Muscle of leg (tissue), 11 donors: ENCODE results near the gene IL23R. TPM values are rescaled to one million over a fixed set of nuclear protein-coding genes. Genes with fewer than 3 reads are reported as not detected.

Experiments
- DNase-seq: peaks from one replicate; pipeline ENCODE4 v3.0.0; 2013
- H3K27ac ChIP-seq: one replicate; pipeline ENCODE4 v1.5.1; 2013; ENCODE audit warnings: mild to moderate bottlenecking, low read length, control low read depth
- H3K27me3 ChIP-seq: one replicate; pipeline ENCODE4 v1.6.1; 2013; ENCODE audit warnings: low read length; ENCODE audit not compliant: control insufficient read depth, insufficient read depth
- H3K36me3 ChIP-seq: one replicate; pipeline ENCODE4 v1.6.1; 2013; ENCODE audit warnings: low read length; ENCODE audit not compliant: control insufficient read depth, insufficient read depth
- H3K4me1 ChIP-seq: one replicate; pipeline ENCODE4 v1.6.1; 2013; ENCODE audit warnings: low read length; ENCODE audit not compliant: control insufficient read depth, insufficient read depth
- H3K4me3 ChIP-seq: one replicate; pipeline ENCODE4 v1.5.1; 2013; ENCODE audit warnings: low read length, control low read depth
- H3K9me3 ChIP-seq: replicated peaks from 2 replicates; pipeline ENCODE4 v1.6.1; 2013; ENCODE audit warnings: low read depth, low read length; ENCODE audit not compliant: control insufficient read depth
- WGBS: methylation state at CpG from one replicate; pipeline ENCODE4 v1.1.5; 2013; ENCODE audit warnings: missing lambda C conversion rate; ENCODE audit not compliant: insufficient coverage; 5-methylcytosine and 5-hydroxymethylcytosine counted together
- polyA plus RNA-seq, 8 donors: library from polyadenylated mRNA; unstranded; fragments of 120-200 nt; gene quantifications; one replicate each; pipeline versions ENCODE4 v1.2.1 to v1.2.3, GENCODE V29; 2013; ENCODE audit warnings: inconsistent platforms in 1 of 8, low replicate concordance in 1 of 8; ENCODE audit not compliant: insufficient read length in 8 of 8, insufficient read depth in 1 of 8
- total RNA-seq: library from RNA; stranded (reverse); fragments of 120-200 nt; gene quantifications from one replicate; pipeline ENCODE4 v1.2.4, GENCODE V29; 2013

IL23R gene
- total and polyA plus RNA-seq, 9 donors = 0.04 to 0.12 (median 0.06) TPM; not detected in 5

GRCh38 chr1:67171574-67171955 is 5.3 kb downstream of the IL23R start:
- no peak for DNase-seq

GRCh38 chr1:67171978-67172377 is 5.7 kb downstream of the IL23R start:
- Histone ChIP-seq H3K4me1 (no peaks in the 10 kb centered on the region), H3K4me3 (no peak overlapping the region), H3K9me3 (no peaks in the 10 kb centered on the region), H3K27me3 (no peaks in the 10 kb centered on the region), H3K27ac (no peak overlapping the region), H3K36me3 (no peaks in the 10 kb centered on the region)
- no CpG with 5 or more reads among the region's 1 CpG for WGBS
- no peak for DNase-seq

More at GRCh38 chr1:67171574-67171955, 5.3 kb downstream of the IL23R start:
- WGBS = no CpG with 5 or more reads among the region's 2 CpGs
- no peak overlapping the region for H3K27ac ChIP-seq
- H3K36me3 ChIP-seq = no peaks in the 10 kb centered on the region
- H3K27me3 ChIP-seq = no peaks in the 10 kb centered on the region
- H3K4me3 ChIP-seq = no peak overlapping the region
- no peaks in the 10 kb centered on the region for H3K9me3 ChIP-seq
- H3K4me1 ChIP-seq = no peaks in the 10 kb centered on the region

- no peak overlapping the region for H3K4me3 ChIP-seq
- H3K9me3 ChIP-seq = no peaks in the 10 kb centered on the region
- H3K27ac ChIP-seq = no peak overlapping the region
- no peaks in the 10 kb centered on the region for H3K36me3 ChIP-seq
- H3K4me1 ChIP-seq = no peaks in the 10 kb centered on the region
- no peak for DNase-seq
- no peaks in the 10 kb centered on the region for H3K27me3 ChIP-seq
Observed at GRCh38 chr1:67173988-67174387, 7.7 kb downstream of the IL23R start.

GRCh38 chr1:67174716-67175284 is 8.5 kb downstream of the IL23R start:
- no peaks in the 10 kb centered on the region for H3K27me3 ChIP-seq
- no peaks in the 10 kb centered on the region for H3K4me1 ChIP-seq
- no peak overlapping the region for H3K4me3 ChIP-seq
- DNase-seq = no peak
- H3K9me3 ChIP-seq = no peaks in the 10 kb centered on the region
- H3K27ac ChIP-seq = no peak overlapping the region
- 57% methylated on average over 1 of the region's 2 CpGs for WGBS
- no peaks in the 10 kb centered on the region for H3K36me3 ChIP-seq

- 75% methylated on average over 2 of the region's 3 CpGs for WGBS
- no peaks in the 10 kb centered on the region for H3K9me3 ChIP-seq
- no peak overlapping the region for H3K4me3 ChIP-seq
- no peaks in the 10 kb centered on the region for H3K4me1 ChIP-seq
- H3K36me3 ChIP-seq = no peaks in the 10 kb centered on the region
- no peak overlapping the region for H3K27ac ChIP-seq
- H3K27me3 ChIP-seq = no peaks in the 10 kb centered on the region
- DNase-seq = no peak
Observed at GRCh38 chr1:67175530-67176087, 9.4 kb downstream of the IL23R start.

GRCh38 chr1:67184838-67185421 is 18.7 kb downstream of the IL23R start:
- Histone ChIP-seq H3K4me1 (no peaks in the 10 kb centered on the region), H3K27me3 (no peaks in the 10 kb centered on the region), H3K9me3 (no peaks in the 10 kb centered on the region), H3K36me3 (no peaks in the 10 kb centered on the region), H3K27ac (no peak overlapping the region), H3K4me3 (no peak overlapping the region)
- no CpG with 5 or more reads among the region's 1 CpG for WGBS
- no peak for DNase-seq

GRCh38 chr1:67188137-67188536 is 21.9 kb downstream of the IL23R start:
- no peak overlapping the region for H3K4me3 ChIP-seq
- no peaks in the 10 kb centered on the region for H3K4me1 ChIP-seq
- no peaks in the 10 kb centered on the region for H3K27me3 ChIP-seq
- 75% methylated on average over 1 of the region's 2 CpGs for WGBS
- DNase-seq = no peak
- no peaks in the 10 kb centered on the region for H3K9me3 ChIP-seq
- no peaks in the 10 kb centered on the region for H3K36me3 ChIP-seq
- no peak overlapping the region for H3K27ac ChIP-seq

GRCh38 chr1:67189953-67190352 is 23.7 kb downstream of the IL23R start:
- no peaks in the 10 kb centered on the region for H3K9me3 ChIP-seq
- WGBS = no CpG with 5 or more reads among the region's 3 CpGs
- DNase-seq = no peak
- no peaks in the 10 kb centered on the region for H3K36me3 ChIP-seq
- no peaks in the 10 kb centered on the region for H3K4me1 ChIP-seq
- no peak overlapping the region for H3K27ac ChIP-seq
- no peaks in the 10 kb centered on the region for H3K27me3 ChIP-seq
- no peak overlapping the region for H3K4me3 ChIP-seq

GRCh38 chr1:67190410-67190809 is 24.2 kb downstream of the IL23R start:
- no peaks in the 10 kb centered on the region for H3K4me1 ChIP-seq
- no peaks in the 10 kb centered on the region for H3K36me3 ChIP-seq
- DNase-seq = no peak
- no peaks in the 10 kb centered on the region for H3K9me3 ChIP-seq
- H3K4me3 ChIP-seq = no peak overlapping the region
- no peaks in the 10 kb centered on the region for H3K27me3 ChIP-seq
- H3K27ac ChIP-seq = no peak overlapping the region
- no CpG with 5 or more reads among the region's 2 CpGs for WGBS

GRCh38 chr1:67190942-67191341 is 24.7 kb downstream of the IL23R start:
- Histone ChIP-seq H3K9me3 (no peaks in the 10 kb centered on the region), H3K4me1 (no peaks in the 10 kb centered on the region), H3K4me3 (no peak overlapping the region), H3K27me3 (no peaks in the 10 kb centered on the region), H3K27ac (no peak overlapping the region), H3K36me3 (no peaks in the 10 kb centered on the region)
- 75% methylated on average over 1 of the region's 2 CpGs for WGBS
- DNase-seq = no peak
